ENCODE measurements around the gene COL6A3.
"Not testable (repeated sequence)": the region's sequence is repeated elsewhere in the genome, so short reads cannot be mapped to it uniquely, and the experiment has no call there.

COL6A3 gene

GRCh38 chr2:237355701-237356100, 58.3 kb downstream of the COL6A3 start:
- Histone ChIP-seq H3K4me3 (ENCODE audit: low read depth in 1 of 2, low read length in 1 of 2) (no peak overlapping the region), H3K27ac (no peak overlapping the region), H3K36me3 (no peaks in the 10 kb centered on the region), H3K27me3 (peaks cover 56% of the 10 kb centered on the region), H3K4me1 (ENCODE audit: control insufficient read depth in 1 of 2, insufficient read depth in 1 of 2, low read depth in 1 of 2, low read length in 1 of 2) (no peaks in the 10 kb centered on the region), H3K9me3 (no peaks in the 10 kb centered on the region)
- no peak for TF ChIP-seq CTCF (IDR thresholded peaks at IDR 0.05)

- Histone ChIP-seq H3K27me3 (peaks cover 64% of the 10 kb centered on the region), H3K36me3 (no peaks in the 10 kb centered on the region), H3K27ac (no peak overlapping the region), H3K9me3 (no peaks in the 10 kb centered on the region), H3K4me1 (ENCODE audit: control insufficient read depth in 1 of 2, insufficient read depth in 1 of 2, low read depth in 1 of 2, low read length in 1 of 2) (no peaks in the 10 kb centered on the region), H3K4me3 (ENCODE audit: low read depth in 1 of 2, low read length in 1 of 2) (no peak overlapping the region)
- TF ChIP-seq CTCF (IDR thresholded peaks at IDR 0.05): no peak
Observed at GRCh38 chr2:237354892-237355291, 59.1 kb downstream of the COL6A3 start.

GRCh38 chr2:237354172-237354571, 59.8 kb downstream of the COL6A3 start:
- H3K9me3 ChIP-seq; H3K36me3 ChIP-seq; H3K4me1 ChIP-seq (ENCODE audit: control insufficient read depth in 1 of 2, insufficient read depth in 1 of 2, low read depth in 1 of 2, low read length in 1 of 2); H3K4me3 ChIP-seq (ENCODE audit: low read depth in 1 of 2, low read length in 1 of 2); H3K27ac ChIP-seq: not testable (repeated sequence)
- peaks cover 63% of the 10 kb centered on the region for H3K27me3 ChIP-seq

- Histone ChIP-seq H3K27ac (no peak overlapping the region), H3K36me3 (no peaks in the 10 kb centered on the region), H3K27me3 (peaks cover 72% of the 10 kb centered on the region), H3K4me1 (ENCODE audit: control insufficient read depth in 1 of 2, insufficient read depth in 1 of 2, low read depth in 1 of 2, low read length in 1 of 2) (no peaks in the 10 kb centered on the region), H3K9me3 (no peaks in the 10 kb centered on the region), H3K4me3 (ENCODE audit: low read depth in 1 of 2, low read length in 1 of 2) (no peak overlapping the region)
- no peak for TF ChIP-seq CTCF (IDR thresholded peaks at IDR 0.05)
Observed at GRCh38 chr2:237353215-237353614, 60.7 kb downstream of the COL6A3 start.

- H3K27me3 ChIP-seq: peaks cover 64% of the 10 kb centered on the region
- H3K4me3 ChIP-seq (ENCODE audit: low read depth in 1 of 2, low read length in 1 of 2): no peak overlapping the region
- H3K36me3 ChIP-seq: no peaks in the 10 kb centered on the region
- no peaks in the 10 kb centered on the region for H3K9me3 ChIP-seq
- TF ChIP-seq CTCF (IDR thresholded peaks at IDR 0.05): no peak
- no peak overlapping the region for H3K27ac ChIP-seq
- H3K4me1 ChIP-seq (ENCODE audit: control insufficient read depth in 1 of 2, insufficient read depth in 1 of 2, low read depth in 1 of 2, low read length in 1 of 2): no peaks in the 10 kb centered on the region
Observed at GRCh38 chr2:237352279-237352845, 61.6 kb downstream of the COL6A3 start.

- no peak overlapping the region for H3K27ac ChIP-seq
- H3K4me3 ChIP-seq (ENCODE audit: low read depth in 1 of 2, low read length in 1 of 2): no peak overlapping the region
- H3K4me1 ChIP-seq (ENCODE audit: control insufficient read depth in 1 of 2, insufficient read depth in 1 of 2, low read depth in 1 of 2, low read length in 1 of 2): no peaks in the 10 kb centered on the region
- peaks cover 59% of the 10 kb centered on the region for H3K27me3 ChIP-seq
- no peak for TF ChIP-seq CTCF (IDR thresholded peaks at IDR 0.05)
- no peaks in the 10 kb centered on the region for H3K9me3 ChIP-seq
- H3K36me3 ChIP-seq: no peaks in the 10 kb centered on the region
Observed at GRCh38 chr2:237351796-237352195, 62.2 kb downstream of the COL6A3 start.

All from neutrophil (primary cell).